Measurements from ENCODE around the gene DDX46. TPM values are rescaled to one million over a fixed set of nuclear protein-coding genes. Genes with fewer than 3 reads are reported as not detected.
"Not testable (repeated sequence)": the region's sequence is repeated elsewhere in the genome, so short reads cannot be mapped to it uniquely, and the experiment has no call there.

The DDX46 gene
- total and polyA plus RNA-seq, 7 donors: 11.4 to 53.6 (median 35.0) TPM

GRCh38 chr5:134845335-134845851 lies 86.8 kb downstream of the DDX46 start:
- intact Hi-C loops (cut with DNase I): loop anchor here (5.0 kb wide), 1 partner anchor 108 kb away; the partner anchor contains the start of gene CAMLG
- H3K9me3 ChIP-seq: no peaks in the 10 kb centered on the region

DNA sequence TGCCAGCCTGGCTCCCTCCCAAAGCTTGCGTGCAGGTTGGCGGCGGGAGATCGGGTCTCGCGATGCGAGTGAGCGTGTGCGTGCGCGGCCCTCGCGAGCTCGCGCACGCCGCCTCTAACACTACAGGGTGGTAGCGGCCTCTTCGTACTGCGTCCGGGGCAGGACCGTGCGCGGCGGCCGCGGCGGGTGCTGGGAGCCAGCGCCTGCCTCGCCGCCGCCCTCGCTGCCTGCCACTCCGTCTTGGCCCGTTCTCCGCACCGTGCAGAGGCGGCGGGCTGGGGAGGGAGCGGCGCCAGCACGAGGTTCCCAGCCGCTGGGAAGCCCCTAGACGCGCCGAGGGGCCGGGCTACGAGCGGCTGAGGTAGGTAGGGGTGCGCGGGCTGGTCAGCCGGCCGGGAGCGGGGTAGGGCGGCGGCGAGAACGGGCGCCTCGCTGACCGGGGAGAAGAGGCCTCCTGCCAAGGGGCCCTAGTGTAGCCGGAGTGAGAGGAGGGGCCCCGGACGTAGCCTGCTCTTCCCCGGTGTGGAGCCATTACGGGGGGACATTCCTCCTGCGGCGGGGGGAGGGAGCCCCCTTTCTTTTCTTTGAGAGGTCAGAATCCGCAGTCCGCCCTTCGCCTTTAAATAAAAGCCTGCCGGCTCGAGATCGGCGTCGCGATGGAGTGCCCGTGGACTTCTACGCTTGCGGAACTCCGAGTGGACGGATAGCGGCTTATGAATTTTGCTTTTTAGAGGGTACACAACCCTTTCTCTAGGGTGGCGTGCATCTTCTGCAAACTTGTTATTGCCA lies 87.5 kb downstream of the DDX46 start, which contains the start of gene C5orf24:
C5orf24 (plus strand) TSS at position 117 of the 789 bp plus-strand sequence. CDS start 8,933 bp downstream, outside the sequence.
- 0% methylated on average over 84 of the region's 84 CpGs for whole genome bisulfite sequencing, 2 donors
- Histone ChIP-seq H3K36me3 (peaks cover 0 to 11% (median 0%) of the 10 kb centered on the region in 4 donors), H3K4me3 (peak within 1 kb of the TSS; percentile 82 to 99 (median 86)), H3K9me3 (no peaks in the 10 kb centered on the region), H3K27ac (peak within 1 kb of the TSS; percentile 94 to 100 (median 97)), H3K4me1 (peaks cover 0 to 44% (median 30%) of the 10 kb centered on the region in 4 donors), H3K27me3 (no peaks in the 10 kb centered on the region)
- TF ChIP-seq POLR2A (IDR thresholded peaks at IDR 0.05) (peak; percentile 58 to 65), POLR2AphosphoS5 (IDR thresholded peaks at IDR 0.05) (peak; percentile 87 to 95 (median 92)), EP300 (IDR thresholded peaks at IDR 0.05) (peak in 1 of 4 donors; percentile 8)
- TF ChIP-seq, protein P1, sequence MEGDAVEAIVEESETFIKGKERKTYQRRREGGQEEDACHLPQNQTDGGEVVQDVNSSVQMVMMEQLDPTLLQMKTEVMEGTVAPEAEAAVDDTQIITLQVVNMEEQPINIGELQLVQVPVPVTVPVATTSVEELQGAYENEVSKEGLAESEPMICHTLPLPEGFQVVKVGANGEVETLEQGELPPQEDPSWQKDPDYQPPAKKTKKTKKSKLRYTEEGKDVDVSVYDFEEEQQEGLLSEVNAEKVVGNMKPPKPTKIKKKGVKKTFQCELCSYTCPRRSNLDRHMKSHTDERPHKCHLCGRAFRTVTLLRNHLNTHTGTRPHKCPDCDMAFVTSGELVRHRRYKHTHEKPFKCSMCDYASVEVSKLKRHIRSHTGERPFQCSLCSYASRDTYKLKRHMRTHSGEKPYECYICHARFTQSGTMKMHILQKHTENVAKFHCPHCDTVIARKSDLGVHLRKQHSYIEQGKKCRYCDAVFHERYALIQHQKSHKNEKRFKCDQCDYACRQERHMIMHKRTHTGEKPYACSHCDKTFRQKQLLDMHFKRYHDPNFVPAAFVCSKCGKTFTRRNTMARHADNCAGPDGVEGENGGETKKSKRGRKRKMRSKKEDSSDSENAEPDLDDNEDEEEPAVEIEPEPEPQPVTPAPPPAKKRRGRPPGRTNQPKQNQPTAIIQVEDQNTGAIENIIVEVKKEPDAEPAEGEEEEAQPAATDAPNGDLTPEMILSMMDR (IDR thresholded peaks at IDR 0.05): no peak
- peak; percentile 98 for DNase-seq
- intact Hi-C loops (cut with DNase I): loop anchor here (1.0 to 5.0 kb wide), 3 partner anchors 28 to 109 kb away; partner anchors contain the start of genes CAMLG and TXNDC15

More at GRCh38 chr5:134845335-134845851, 86.8 kb downstream of the DDX46 start:
- peaks cover 0 to 39% (median 27%) of the 10 kb centered on the region in 4 donors for H3K4me1 ChIP-seq
- H3K36me3 ChIP-seq: peaks cover 0 to 12% (median 2%) of the 10 kb centered on the region in 4 donors
- H3K27ac ChIP-seq: peak overlapping the region; percentile 94 to 100 (median 97)
- no peak for DNase-seq
- no peaks in the 10 kb centered on the region for H3K27me3 ChIP-seq
- TF ChIP-seq POLR2AphosphoS5 (IDR thresholded peaks at IDR 0.05) (no peak), POLR2A (IDR thresholded peaks at IDR 0.05) (no peak), EP300 (IDR thresholded peaks at IDR 0.05) (no peak)
- TF ChIP-seq, protein P1 (IDR thresholded peaks at IDR 0.05): no peak
- WGBS, 2 donors: 4 to 14% methylated on average over 12 of the region's 12 CpGs
- peak overlapping the region; percentile 82 to 99 (median 86) for H3K4me3 ChIP-seq

DNA sequence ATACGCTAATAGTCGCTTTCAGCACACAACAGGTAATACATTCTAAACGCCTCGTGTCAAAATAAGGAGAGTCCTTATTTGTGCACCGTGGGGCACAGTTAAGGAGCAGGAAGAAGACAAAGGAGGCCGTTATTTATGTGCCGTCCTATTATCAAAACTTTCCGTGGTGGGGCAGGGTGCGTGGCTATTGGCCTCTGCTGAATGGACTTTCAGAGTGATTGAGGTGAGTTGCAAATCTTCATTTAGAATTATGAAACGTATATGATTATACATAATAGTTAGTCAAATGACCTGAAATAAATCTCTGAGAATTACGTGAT lies 88.0 kb downstream of the DDX46 start:
- 0 to 2% methylated on average over 11 of the region's 11 CpGs for WGBS, 2 donors
- Histone ChIP-seq H3K27ac (peak overlapping the region; percentile 94 to 100 (median 97)), H3K4me3 (peak overlapping the region; percentile 82 to 99 (median 86)), H3K27me3 (no peaks in the 10 kb centered on the region), H3K36me3 (peaks cover 0 to 11% (median 0%) of the 10 kb centered on the region in 4 donors), H3K4me1 (peaks cover 0 to 50% (median 33%) of the 10 kb centered on the region in 4 donors), H3K9me3 (no peaks in the 10 kb centered on the region)
- intact Hi-C loops (cut with DNase I): loop anchor here (1.0 to 5.0 kb wide), 3 partner anchors 28 to 109 kb away; partner anchors contain the start of genes CAMLG and TXNDC15
- no peak for DNase-seq
- TF ChIP-seq POLR2AphosphoS5 (IDR thresholded peaks at IDR 0.05): no peak
- no peak for TF ChIP-seq POLR2A (IDR thresholded peaks at IDR 0.05)
- TF ChIP-seq, protein P1 (IDR thresholded peaks at IDR 0.05): no peak
- TF ChIP-seq EP300 (IDR thresholded peaks at IDR 0.05): no peak

DNA sequence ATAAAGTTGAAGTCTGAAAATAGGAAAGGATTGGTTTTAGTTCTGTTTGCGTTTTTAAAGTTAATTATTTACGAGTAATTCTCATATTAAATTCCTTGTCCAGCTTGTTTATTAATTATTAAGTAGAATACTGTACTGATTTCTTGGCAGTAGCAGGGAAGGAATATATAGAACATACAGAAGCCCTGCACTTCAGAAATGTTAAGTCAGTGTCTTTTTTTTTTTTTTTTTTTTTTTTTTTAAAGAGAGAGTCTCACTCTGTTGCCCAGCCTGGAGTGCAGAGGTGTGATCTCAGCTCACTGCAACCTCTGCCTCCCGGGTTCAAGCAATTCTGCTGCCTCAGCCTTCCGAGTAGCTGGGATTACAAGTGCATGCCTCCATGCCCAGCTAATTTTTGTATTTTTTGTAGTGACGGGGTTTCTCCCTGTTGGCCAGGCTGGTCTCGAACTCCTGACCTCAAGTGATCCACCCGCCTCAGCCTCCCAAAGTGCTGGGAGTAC lies 90.9 kb downstream of the DDX46 start:
- intact Hi-C loops (cut with DNase I): loop anchor here (5.0 kb wide), 1 partner anchor 112 kb away; the partner anchor contains the start of gene CAMLG
- not testable (repeated sequence) for DNase-seq, H3K27ac ChIP-seq, H3K9me3 ChIP-seq, H3K27me3 ChIP-seq, H3K4me3 ChIP-seq
- H3K4me1 ChIP-seq: peaks cover 0 to 62% (median 39%) of the 10 kb centered on the region in 4 donors
- peaks cover 0 to 26% (median 5%) of the 10 kb centered on the region in 4 donors for H3K36me3 ChIP-seq
- 85 to 89% methylated on average over 7 of the region's 7 CpGs for WGBS, 2 donors

Measured in sigmoid colon (tissue), 7 donors.